Thoracic aorta (tissue), 2 donors: Measurements from ENCODE around the gene B4GALT1. TPM values are rescaled to one million over a fixed set of nuclear protein-coding genes. Genes with fewer than 3 reads are reported as not detected.

ENCODE experiments used
- ATAC-seq: fragments of 150-250 bp; one replicate; pipeline ENCODE4 v1.8.0; 2017; ENCODE audit warnings: low read depth; ENCODE audit not compliant: insufficient number of reproducible peaks, low FRiP score
- DNase-seq: peaks from one replicate; pipeline ENCODE4 v3.0.0-alpha.2; 2020; ENCODE audit warnings: low spot score
- H3K27ac ChIP-seq, 2 donors: fragments of 200-600 bp; sonication (generic); 1 replicate in 1 of 2; 2 replicates in 1 of 2; pipeline ENCODE4 v1.5.1; 2016; ENCODE audit warnings: mild to moderate bottlenecking in 2 of 2, moderate library complexity in 2 of 2
- H3K27me3 ChIP-seq: fragments of 200-600 bp; sonication (generic); replicated peaks from 2 replicates; pipeline ENCODE4 v1.6.0; 2016; ENCODE audit warnings: mild to moderate bottlenecking; ENCODE audit not compliant: insufficient read depth
- H3K36me3 ChIP-seq: fragments of 200-600 bp; sonication (generic); one replicate; pipeline ENCODE4 v1.5.1; 2016
- H3K4me1 ChIP-seq, 2 donors: fragments of 200-600 bp; sonication (generic); 1 replicate in 1 of 2; 2 replicates in 1 of 2; pipeline versions ENCODE4 v1.5.1 to v1.6.0; 2016; ENCODE audit warnings: low read depth in 2 of 2, mild to moderate bottlenecking in 1 of 2; ENCODE audit not compliant: control insufficient read depth in 1 of 2
- H3K4me3 ChIP-seq: fragments of 200-600 bp; sonication (generic); 2 replicates; pipeline ENCODE4 v1.5.1; 2016; ENCODE audit warnings: mild to moderate bottlenecking
- H3K9me3 ChIP-seq: fragments of 200-600 bp; sonication (generic); 2 replicates; pipeline ENCODE4 v1.5.1; 2016
- total RNA-seq, 2 donors: library from RNA; depleted of rRNA; stranded (reverse); fragments of >200 nt; gene quantifications; one replicate each; pipeline versions ENCODE4 v1.1.0 to v1.2.3, GENCODE V29; 2016
- TF ChIP-seq, protein P1 (sequence below): fragments of 200-600 bp; sonication (generic); IDR thresholded peaks from one replicate; pipeline ENCODE4 v1.5.1; 2019; ENCODE audit warnings: antibody characterized with exemption

Gene B4GALT1
- total RNA-seq, 2 donors from 2014 or later: 59.4 to 86.6 TPM

DNA sequence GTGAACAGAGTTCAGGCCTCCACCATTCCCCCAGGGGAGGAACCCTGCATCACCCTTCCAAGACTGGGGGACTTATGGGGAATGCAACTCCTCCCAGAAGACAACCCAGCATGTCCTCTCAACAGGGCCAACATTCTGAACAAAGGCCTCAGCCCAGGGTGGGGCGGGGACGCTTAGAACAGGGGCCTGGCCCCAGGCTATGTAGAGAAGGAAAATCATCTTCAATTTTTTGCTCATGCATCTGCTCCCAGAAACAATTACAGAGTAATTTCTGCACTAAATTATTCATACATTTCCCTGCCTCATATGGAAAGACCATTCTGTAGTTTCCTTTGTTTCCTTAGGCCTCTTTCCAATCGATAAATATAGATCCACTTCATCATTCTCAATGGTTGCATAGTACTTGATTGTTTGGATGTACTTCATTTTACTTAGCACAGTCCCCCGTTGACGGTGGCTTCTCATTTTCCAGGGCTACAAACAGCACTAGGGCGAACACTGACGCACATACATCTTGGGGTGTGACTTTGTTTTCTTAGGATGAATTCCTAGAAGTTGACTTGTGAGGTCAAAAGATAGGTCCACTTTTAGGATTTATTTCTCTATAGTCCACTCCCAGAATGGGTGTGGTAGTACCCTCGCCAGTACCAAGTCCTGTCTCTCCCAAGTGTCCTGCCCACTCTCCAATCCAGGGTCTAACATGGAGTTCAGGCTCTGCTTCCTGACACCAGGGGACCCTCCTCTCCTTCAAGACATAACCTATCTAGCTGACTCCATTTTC, 63.4 kb downstream of the B4GALT1 start:
- DNase-seq (no peak), ATAC-seq (no peak)
- Histone ChIP-seq H3K4me1 (peaks cover 18 to 37% of the 10 kb centered on the region in 2 donors), H3K9me3 (no peaks in the 10 kb centered on the region), H3K36me3 (no peaks in the 10 kb centered on the region), H3K27ac (peak overlapping the region in 1 of 2 donors; percentile 10), H3K4me3 (no peak overlapping the region), H3K27me3 (no peaks in the 10 kb centered on the region)
- TF ChIP-seq, protein P1, sequence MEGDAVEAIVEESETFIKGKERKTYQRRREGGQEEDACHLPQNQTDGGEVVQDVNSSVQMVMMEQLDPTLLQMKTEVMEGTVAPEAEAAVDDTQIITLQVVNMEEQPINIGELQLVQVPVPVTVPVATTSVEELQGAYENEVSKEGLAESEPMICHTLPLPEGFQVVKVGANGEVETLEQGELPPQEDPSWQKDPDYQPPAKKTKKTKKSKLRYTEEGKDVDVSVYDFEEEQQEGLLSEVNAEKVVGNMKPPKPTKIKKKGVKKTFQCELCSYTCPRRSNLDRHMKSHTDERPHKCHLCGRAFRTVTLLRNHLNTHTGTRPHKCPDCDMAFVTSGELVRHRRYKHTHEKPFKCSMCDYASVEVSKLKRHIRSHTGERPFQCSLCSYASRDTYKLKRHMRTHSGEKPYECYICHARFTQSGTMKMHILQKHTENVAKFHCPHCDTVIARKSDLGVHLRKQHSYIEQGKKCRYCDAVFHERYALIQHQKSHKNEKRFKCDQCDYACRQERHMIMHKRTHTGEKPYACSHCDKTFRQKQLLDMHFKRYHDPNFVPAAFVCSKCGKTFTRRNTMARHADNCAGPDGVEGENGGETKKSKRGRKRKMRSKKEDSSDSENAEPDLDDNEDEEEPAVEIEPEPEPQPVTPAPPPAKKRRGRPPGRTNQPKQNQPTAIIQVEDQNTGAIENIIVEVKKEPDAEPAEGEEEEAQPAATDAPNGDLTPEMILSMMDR: no peak

GRCh38 chr9:33102551-33103210, 64.5 kb downstream of the B4GALT1 start:
- H3K4me1 ChIP-seq: peaks cover 15 to 32% of the 10 kb centered on the region in 2 donors
- no peak overlapping the region for H3K4me3 ChIP-seq
- peak overlapping the region; percentile 41 to 65 for H3K27ac ChIP-seq
- TF ChIP-seq, protein P1: no peak
- no peaks in the 10 kb centered on the region for H3K27me3 ChIP-seq
- H3K36me3 ChIP-seq: no peaks in the 10 kb centered on the region
- no peak for ATAC-seq
- no peaks in the 10 kb centered on the region for H3K9me3 ChIP-seq
- DNase-seq: no peak

- peak overlapping the region; percentile 41 to 65 for H3K27ac ChIP-seq
- ATAC-seq (no peak), DNase-seq (no peak)
- H3K4me3 ChIP-seq: no peak overlapping the region
- H3K36me3 ChIP-seq: no peaks in the 10 kb centered on the region
- no peaks in the 10 kb centered on the region for H3K9me3 ChIP-seq
- H3K27me3 ChIP-seq: no peaks in the 10 kb centered on the region
- peaks cover 6 to 18% of the 10 kb centered on the region in 2 donors for H3K4me1 ChIP-seq
- TF ChIP-seq, protein P1: no peak
These were observed 65.8 kb downstream of the B4GALT1 start for GRCh38 chr9:33101104-33101951.

GRCh38 chr9:33099754-33100153, 67.4 kb downstream of the B4GALT1 start:
- ATAC-seq: no peak
- TF ChIP-seq, protein P1: no peak
- Histone ChIP-seq H3K4me1 (peaks cover 6 to 15% of the 10 kb centered on the region in 2 donors), H3K4me3 (no peak overlapping the region), H3K9me3 (no peaks in the 10 kb centered on the region), H3K36me3 (no peaks in the 10 kb centered on the region), H3K27me3 (no peaks in the 10 kb centered on the region), H3K27ac (no peak overlapping the region)
- no peak for DNase-seq

DNA sequence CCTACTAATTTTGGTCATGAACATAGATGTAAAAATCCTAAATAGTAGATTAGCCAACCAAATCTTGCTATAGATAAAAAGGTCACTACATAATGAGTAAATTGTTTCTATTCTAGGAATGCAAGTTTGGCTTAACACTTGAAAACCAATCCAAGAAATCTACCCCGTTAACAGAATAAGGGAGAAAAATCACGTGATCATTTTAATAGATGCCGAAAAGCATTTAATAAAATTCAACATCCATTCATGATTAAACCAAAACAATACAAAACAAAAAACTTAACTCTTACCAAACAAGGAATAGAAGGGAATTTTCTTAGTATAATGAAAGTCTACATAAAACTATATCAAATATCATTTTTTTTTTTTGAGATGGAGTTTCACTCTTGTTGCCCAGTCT, 69.9 kb downstream of the B4GALT1 start:
- no peak for ATAC-seq
- no peak overlapping the region for H3K27ac ChIP-seq
- H3K4me1 ChIP-seq: peaks cover 6 to 14% of the 10 kb centered on the region in 2 donors
- TF ChIP-seq, protein P1: no peak
- H3K9me3 ChIP-seq: no peaks in the 10 kb centered on the region
- no peak overlapping the region for H3K4me3 ChIP-seq
- no peak for DNase-seq
- H3K27me3 ChIP-seq: no peaks in the 10 kb centered on the region
- H3K36me3 ChIP-seq: no peaks in the 10 kb centered on the region
